Panc1 (cell line): ENCODE measurements around the gene TRDN. TPM values are rescaled to one million over a fixed set of nuclear protein-coding genes. Genes with fewer than 3 reads are reported as not detected.

Experiments
- ATAC-seq: fragments of 200-7000 bp; cut with Tn5 transposase; 2 replicates; pipeline ENCODE4 v1.9.1; 2020; ENCODE audit warnings: mild to moderate bottlenecking, moderate library complexity
- BruUV-seq: library from RNA; stranded (reverse); fragments of 400-500 nt; replicated peaks from 2 replicates; lab custom pipeline; 2021; lab: Mats Ljungman, UMichigan
- CTCF ChIA-PET: fragments of 300-600 bp; sonication (Branson Sonifier 250); formaldehyde crosslinking; loops from one replicate; lab custom pipeline; 2022; ENCODE audit warnings: antibody characterized with exemption; lab: Charles Lee
- POLR2A ChIA-PET: fragments of 300-600 bp; sonication (Branson Sonifier 250); formaldehyde crosslinking; loops from one replicate; lab custom pipeline; 2022; ENCODE audit warnings: antibody characterized with exemption; lab: Charles Lee
- DNase-seq: peaks from one replicate; pipeline ENCODE4 v3.0.0-alpha.2; 2010; ENCODE audit warnings: low read depth, low spot score
- H3K27ac ChIP-seq: 2 replicates; pipeline ENCODE4 v1.5.1; 2011; ENCODE audit warnings: mild to moderate bottlenecking, low read length, inconsistent platforms
- H3K27me3 ChIP-seq: fragments of 200-500 bp; sonication (Bioruptor generic); 2 replicates; pipeline ENCODE4 v1.6.0; 2014; ENCODE audit warnings: low read length, inconsistent platforms; ENCODE audit not compliant: control insufficient read depth, insufficient read depth
- H3K36me3 ChIP-seq: fragments of 200-500 bp; sonication (Bioruptor generic); 2 replicates; pipeline ENCODE4 v1.5.1; 2014; ENCODE audit warnings: inconsistent platforms, mild to moderate bottlenecking, low read length, moderate library complexity; ENCODE audit not compliant: control insufficient read depth, insufficient read depth
- H3K4me1 ChIP-seq: 2 replicates; pipeline ENCODE4 v1.5.1; 2011; ENCODE audit warnings: inconsistent platforms, mild to moderate bottlenecking, low read length, moderate library complexity; ENCODE audit not compliant: control insufficient read depth, insufficient read depth
- H3K4me3 ChIP-seq, 2 experiments: 2 replicates each; pipeline ENCODE4 v1.5.1; 2011 to 2012; ENCODE audit warnings: low read depth in 2 of 2, low read length in 2 of 2, mild to moderate bottlenecking in 2 of 2, inconsistent platforms in 1 of 2, moderate library complexity in 1 of 2
- H3K9me3 ChIP-seq: fragments of 200-500 bp; sonication (Bioruptor generic); 2 replicates; pipeline ENCODE4 v1.5.1; 2014; ENCODE audit warnings: low read depth, mild to moderate bottlenecking, inconsistent platforms, low read length, moderate library complexity; ENCODE audit not compliant: control insufficient read depth, insufficient read depth
- CTCF ChIP-seq: fragments of 450-650 bp; IDR thresholded peaks from 2 replicates; pipeline ENCODE4 v1.5.1; 2017; ENCODE audit warnings: mild to moderate bottlenecking
- POLR2AphosphoS5 ChIP-seq: IDR thresholded peaks from 2 replicates; pipeline ENCODE4 v1.6.1; 2012; ENCODE audit warnings: mild to moderate bottlenecking, low read depth, low read length, moderate library complexity
- REST ChIP-seq, 2 experiments: IDR thresholded peaks; 2 replicates each; pipeline ENCODE4 v1.6.1; 2011 to 2012; ENCODE audit warnings: low read depth in 2 of 2, control low read depth in 1 of 2, low read length in 1 of 2, mild to moderate bottlenecking in 1 of 2, moderate library complexity in 1 of 2; ENCODE audit not compliant: insufficient read depth in 1 of 2
- SIN3A ChIP-seq: IDR thresholded peaks from 2 replicates; pipeline ENCODE4 v1.6.1; 2012; ENCODE audit warnings: low read depth, mild to moderate bottlenecking, low read length, moderate library complexity, borderline replicate concordance; ENCODE audit not compliant: insufficient read depth
- TCF7L2 ChIP-seq: IDR thresholded peaks from 2 replicates; pipeline ENCODE4 v1.6.1; 2011; ENCODE audit warnings: mild to moderate bottlenecking, low read depth, low read length, inconsistent platforms
- in situ Hi-C: cut with HindIII; loops from 2 replicates; pipeline ENCODE4 v1.10.0; 2016; ENCODE audit warnings: low sequenced_read_pairs, low pct_unique_long_range_greater_than_20kb
- intact Hi-C: fragments of 100-400 bp; cut with micrococcal nuclease; formaldehyde crosslinking; loops from one replicate; pipeline ENCODE4 v1.10.0; 2022; ENCODE audit not compliant: unreplicated experiment
- total RNA-seq: library from RNA; stranded (reverse); gene quantifications from one replicate; pipeline ENCODE4 v1.2.1, GENCODE V29; 2021; ENCODE audit not compliant: unreplicated experiment

Gene TRDN
- total RNA-seq, 1 experiment from 2014 or later, result not detected

GRCh38 chr6:123648723-123649122 is 12.0 kb upstream of the TRDN start:
- POLR2A ChIA-PET, result no interaction called here
- Histone ChIP-seq H3K36me3 (no peaks in the 10 kb centered on the region), H3K9me3 (no peaks in the 10 kb centered on the region), H3K4me1 (no peaks in the 10 kb centered on the region), H3K27me3 (no peaks in the 10 kb centered on the region), H3K27ac (no peak overlapping the region), H3K4me3 (no peak overlapping the region)
- no peak for DNase-seq
- ATAC-seq, result no peak
- BruUV-seq, result no TSS peak
- intact Hi-C loops, result no loop called here
- TF ChIP-seq TCF7L2 (no peak), SIN3A (no peak), CTCF (no peak), POLR2AphosphoS5 (no peak), REST (IDR thresholded peaks at IDR 0.05; ENCODE audit: insufficient read depth in 1 of 2, low read depth in 2 of 2, low read length in 1 of 2) (no peak)
- in situ Hi-C loops, result no loop called here
- CTCF ChIA-PET, result no interaction called here

GRCh38 chr6:123648020-123648580 is 11.3 kb upstream of the TRDN start:
- Histone ChIP-seq H3K27ac (no peak overlapping the region), H3K27me3 (no peaks in the 10 kb centered on the region), H3K36me3 (no peaks in the 10 kb centered on the region), H3K4me3 (no peak overlapping the region), H3K9me3 (no peaks in the 10 kb centered on the region), H3K4me1 (no peaks in the 10 kb centered on the region)
- TF ChIP-seq REST (IDR thresholded peaks at IDR 0.05; ENCODE audit: insufficient read depth in 1 of 2, low read depth in 2 of 2, low read length in 1 of 2), result no peak
- no peak for TF ChIP-seq CTCF
- no peak for TF ChIP-seq SIN3A
- no peak for TF ChIP-seq TCF7L2
- TF ChIP-seq POLR2AphosphoS5, result no peak
- DNase-seq (no peak), ATAC-seq (no peak)
- intact Hi-C loops (no loop called here), in situ Hi-C loops (no loop called here)
- ChIA-PET CTCF (no interaction called here), POLR2A (no interaction called here)
- no TSS peak for BruUV-seq
